ENCODE results near the gene TMCC3. TPM values are rescaled to one million over a fixed set of nuclear protein-coding genes. Genes with fewer than 3 reads are reported as not detected.
"Not testable (repeated sequence)": the region's sequence is repeated elsewhere in the genome, so short reads cannot be mapped to it uniquely, and the experiment has no call there.

Gene TMCC3
- total RNA-seq, 5 donors from 2014 or later (not counting 1 experiment from before 2014, with no cell fraction given), result 0.30 to 2.8 (median 0.95) TPM

- H3K4me1 ChIP-seq (ENCODE audit: control insufficient read depth in 1 of 2, extremely low read depth in 1 of 2, insufficient read depth in 2 of 2, low read length in 2 of 2), result no peaks in the 10 kb centered on the region
- Mint-ChIP-seq H3K27me3 (peaks cover 3 to 6% of the 10 kb centered on the region in 2 donors), H3K36me3 (no peaks in the 10 kb centered on the region), H3K27ac (no peak overlapping the region), H3K9me3 (no peaks in the 10 kb centered on the region), H3K4me1 (peaks cover 4 to 8% (median 4%) of the 10 kb centered on the region in 3 donors), H3K4me3 (no peak overlapping the region)
- ATAC-seq (replicated peaks in 1 of 4) (no peak), DNase-seq (no peak)
- H3K9me3 ChIP-seq, result no peaks in the 10 kb centered on the region
- H3K4me3 ChIP-seq (ENCODE audit: control insufficient read depth in 1 of 2, extremely low read depth in 1 of 2, low read length in 1 of 2), result no peak overlapping the region
- POLR2A ChIA-PET, result no interaction called here
- no peaks in the 10 kb centered on the region for H3K36me3 ChIP-seq (ENCODE audit: control insufficient read depth in 2 of 2, extremely low read depth in 1 of 2, insufficient read depth in 1 of 2, low read length in 1 of 2)
- no peak overlapping the region for H3K27ac ChIP-seq (ENCODE audit: low read length)
- peaks cover 0 to 4% of the 10 kb centered on the region in 2 experiments for H3K27me3 ChIP-seq (replicated peaks in 1 of 2; ENCODE audit: control insufficient read depth in 2 of 2, extremely low read depth in 1 of 2, insufficient read depth in 2 of 2, low read length in 1 of 2)
- CTCF ChIA-PET, result interaction anchor here in 1 of 2 donors (0.7 kb wide), 2 partner anchors 311 to 409 kb away, joined by 5 read pairs; no protein-coding TSS in a partner anchor
- 74% methylated on average over 9 of the region's 14 CpGs for WGBS (ENCODE audit: insufficient coverage)
These were observed 34.8 kb downstream of the TMCC3 start for GRCh38 chr12:94615260-94616181.

- no CpG with 5 or more reads among the region's 3 CpGs for WGBS (ENCODE audit: insufficient coverage)
- H3K36me3 Mint-ChIP-seq, result no peaks in the 10 kb centered on the region
These were observed 36.1 kb downstream of the TMCC3 start for GRCh38 chr12:94614288-94614721.

GRCh38 chr12:94609917-94610443 lies 40.4 kb downstream of the TMCC3 start:
- H3K27ac ChIP-seq (ENCODE audit: low read length), result no peak overlapping the region
- peaks cover 5 to 10% (median 9%) of the 10 kb centered on the region in 3 donors for H3K9me3 Mint-ChIP-seq
- peaks cover 3% of the 10 kb centered on the region for H3K36me3 Mint-ChIP-seq
- H3K27me3 ChIP-seq (replicated peaks in 1 of 2; ENCODE audit: control insufficient read depth in 2 of 2, extremely low read depth in 1 of 2, insufficient read depth in 2 of 2, low read length in 1 of 2), result no peaks in the 10 kb centered on the region
- ChIA-PET POLR2A (no interaction called here), CTCF (interaction anchor here in 1 of 2 donors (1.3 kb wide), 1 partner anchor 10 kb away, joined by 3 read pairs; no protein-coding TSS in a partner anchor)
- peaks cover 0 to under 1% (median 0%) of the 10 kb centered on the region in 3 donors for H3K4me1 Mint-ChIP-seq
- H3K36me3 ChIP-seq (ENCODE audit: control insufficient read depth in 2 of 2, extremely low read depth in 1 of 2, insufficient read depth in 1 of 2, low read length in 1 of 2), result no peaks in the 10 kb centered on the region
- H3K27ac Mint-ChIP-seq, result no peak overlapping the region
- WGBS (ENCODE audit: insufficient coverage), result 83% methylated on average over 1 of the region's 5 CpGs
- no peaks in the 10 kb centered on the region for H3K9me3 ChIP-seq
- no peak for ATAC-seq (replicated peaks in 1 of 4)
- no peak for DNase-seq
- H3K4me3 Mint-ChIP-seq, result no peak overlapping the region
- no peaks in the 10 kb centered on the region for H3K4me1 ChIP-seq (ENCODE audit: control insufficient read depth in 1 of 2, extremely low read depth in 1 of 2, insufficient read depth in 2 of 2, low read length in 2 of 2)
- H3K27me3 Mint-ChIP-seq, result peaks cover 14 to 19% of the 10 kb centered on the region in 2 donors
- H3K4me3 ChIP-seq (ENCODE audit: control insufficient read depth in 1 of 2, extremely low read depth in 1 of 2, low read length in 1 of 2), result no peak overlapping the region

More at GRCh38 chr12:94614288-94614721, 36.1 kb downstream of the TMCC3 start:
- H3K4me3 ChIP-seq (ENCODE audit: control insufficient read depth in 1 of 2, extremely low read depth in 1 of 2, low read length in 1 of 2), result no peak overlapping the region
- no peak overlapping the region for H3K27ac ChIP-seq (ENCODE audit: low read length)
- H3K9me3 ChIP-seq, result no peaks in the 10 kb centered on the region
- peaks cover 3 to 8% of the 10 kb centered on the region in 2 donors for H3K27me3 Mint-ChIP-seq
- peaks cover 3 to 7% (median 4%) of the 10 kb centered on the region in 3 donors for H3K4me1 Mint-ChIP-seq
- H3K27ac Mint-ChIP-seq, result no peak overlapping the region
- no peaks in the 10 kb centered on the region for H3K36me3 ChIP-seq (ENCODE audit: control insufficient read depth in 2 of 2, extremely low read depth in 1 of 2, insufficient read depth in 1 of 2, low read length in 1 of 2)
- ChIA-PET POLR2A (no interaction called here), CTCF (interaction anchor here in 1 of 2 donors (0.7 kb wide), 2 partner anchors 310 to 410 kb away, joined by 5 read pairs; no protein-coding TSS in a partner anchor)
- no peaks in the 10 kb centered on the region for H3K9me3 Mint-ChIP-seq
- DNase-seq (no peak), ATAC-seq (replicated peaks in 1 of 4) (no peak)
- H3K4me3 Mint-ChIP-seq, result no peak overlapping the region
- H3K27me3 ChIP-seq (replicated peaks in 1 of 2; ENCODE audit: control insufficient read depth in 2 of 2, extremely low read depth in 1 of 2, insufficient read depth in 2 of 2, low read length in 1 of 2), result peaks cover 0 to 4% of the 10 kb centered on the region in 2 experiments
- no peaks in the 10 kb centered on the region for H3K4me1 ChIP-seq (ENCODE audit: control insufficient read depth in 1 of 2, extremely low read depth in 1 of 2, insufficient read depth in 2 of 2, low read length in 2 of 2)

- H3K9me3 Mint-ChIP-seq; H3K27ac Mint-ChIP-seq; POLR2A ChIA-PET; H3K36me3 ChIP-seq (ENCODE audit: control insufficient read depth in 2 of 2, extremely low read depth in 1 of 2, insufficient read depth in 1 of 2, low read length in 1 of 2); H3K27ac ChIP-seq (ENCODE audit: low read length); H3K36me3 Mint-ChIP-seq; H3K4me1 Mint-ChIP-seq; CTCF ChIA-PET; ATAC-seq (replicated peaks in 1 of 4); H3K4me1 ChIP-seq (ENCODE audit: control insufficient read depth in 1 of 2, extremely low read depth in 1 of 2, insufficient read depth in 2 of 2, low read length in 2 of 2); H3K27me3 ChIP-seq (replicated peaks in 1 of 2; ENCODE audit: control insufficient read depth in 2 of 2, extremely low read depth in 1 of 2, insufficient read depth in 2 of 2, low read length in 1 of 2); H3K4me3 ChIP-seq (ENCODE audit: control insufficient read depth in 1 of 2, extremely low read depth in 1 of 2, low read length in 1 of 2); H3K9me3 ChIP-seq; H3K4me3 Mint-ChIP-seq; DNase-seq: not testable (repeated sequence)
- H3K27me3 Mint-ChIP-seq, result peaks cover 17 to 19% of the 10 kb centered on the region in 2 donors
- WGBS (ENCODE audit: insufficient coverage), result 91% methylated on average over 4 of the region's 6 CpGs
These were observed 43.5 kb downstream of the TMCC3 start for GRCh38 chr12:94606810-94607209.

GRCh38 chr12:94604366-94604698 lies 46.0 kb downstream of the TMCC3 start:
- Mint-ChIP-seq H3K4me3 (no peak overlapping the region), H3K9me3 (peaks cover 5 to 10% (median 9%) of the 10 kb centered on the region in 3 donors), H3K36me3 (peaks cover 3% of the 10 kb centered on the region), H3K27ac (no peak overlapping the region), H3K4me1 (no peaks in the 10 kb centered on the region), H3K27me3 (peaks cover 17 to 23% of the 10 kb centered on the region in 2 donors)
- Histone ChIP-seq H3K27me3 (replicated peaks in 1 of 2; ENCODE audit: control insufficient read depth in 2 of 2, extremely low read depth in 1 of 2, insufficient read depth in 2 of 2, low read length in 1 of 2) (no peaks in the 10 kb centered on the region), H3K4me3 (ENCODE audit: control insufficient read depth in 1 of 2, extremely low read depth in 1 of 2, low read length in 1 of 2) (no peak overlapping the region), H3K4me1 (ENCODE audit: control insufficient read depth in 1 of 2, extremely low read depth in 1 of 2, insufficient read depth in 2 of 2, low read length in 2 of 2) (peaks cover 0 to 4% of the 10 kb centered on the region in 2 experiments), H3K27ac (ENCODE audit: low read length) (no peak overlapping the region), H3K36me3 (ENCODE audit: control insufficient read depth in 2 of 2, extremely low read depth in 1 of 2, insufficient read depth in 1 of 2, low read length in 1 of 2) (no peaks in the 10 kb centered on the region), H3K9me3 (no peaks in the 10 kb centered on the region)
- ChIA-PET POLR2A (interaction anchor here in 1 of 2 donors (0.6 kb wide), 1 partner anchor 165 kb away, joined by 6 read pairs; no protein-coding TSS in a partner anchor), CTCF (interaction anchor here (0.6 to 1.2 kb wide), 4 partner anchors 54 to 497 kb away, joined by 3 to 12 read pairs (median 4); no protein-coding TSS in a partner anchor)
- 100% methylated on average over 1 of the region's 3 CpGs for WGBS (ENCODE audit: insufficient coverage)
- ATAC-seq (replicated peaks in 1 of 4) (no peak), DNase-seq (no peak)

Measured in T-cell (primary cell).